IPS-NIHi11 (cell line): Measurements from ENCODE around the gene C15orf39.
"Not testable (repeated sequence)": the region's sequence is repeated elsewhere in the genome, so short reads cannot be mapped to it uniquely, and the experiment has no call there.

Experiments
- DNase-seq: peaks from one replicate; pipeline ENCODE4 v3.0.0; 2012; ENCODE audit warnings: mixed read lengths, low spot score

The C15orf39 gene

GRCh38 chr15:75201616-75202250 lies at the start of gene C15orf39:
Gene C15orf39 (plus strand): TSS chr15:75201882. CDS start chr15:75206049, 4,167 bp downstream.
- peak; percentile 89 for DNase-seq

DNA sequence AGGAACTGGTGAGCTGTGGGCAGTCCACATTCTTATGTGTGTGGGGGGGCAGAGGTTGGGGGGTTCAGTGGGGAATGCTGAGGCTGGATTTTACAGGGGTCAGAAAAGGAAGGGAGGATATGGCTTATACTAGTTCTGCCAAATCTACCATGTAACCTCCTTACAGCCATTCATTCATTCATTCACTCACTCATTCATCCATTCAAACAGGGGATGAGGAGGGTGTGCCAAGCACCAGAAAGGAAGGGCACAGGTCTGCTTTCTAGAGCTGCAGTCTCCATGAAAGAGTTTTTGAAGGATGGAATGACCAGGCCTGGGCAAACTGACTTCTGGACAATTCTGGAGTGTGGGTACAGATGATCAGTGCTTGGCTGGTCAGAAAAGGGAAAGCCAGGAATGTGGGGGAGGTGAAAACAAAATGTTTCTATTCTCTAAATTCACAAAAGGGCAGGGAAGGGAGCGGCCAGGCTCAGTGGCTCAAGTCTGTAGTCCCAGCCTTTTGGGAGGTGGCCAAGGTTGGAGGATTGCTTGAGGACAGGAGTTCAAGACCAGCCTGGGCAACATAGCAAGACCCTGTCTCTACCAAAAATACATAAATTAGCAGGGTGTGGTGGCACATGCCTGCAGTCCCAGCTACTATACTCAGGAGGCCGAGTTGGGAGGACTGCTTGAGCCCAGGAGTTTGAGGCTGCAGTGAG lies 49.2 kb upstream of the C15orf39 start:
- no peak for DNase-seq

DNA sequence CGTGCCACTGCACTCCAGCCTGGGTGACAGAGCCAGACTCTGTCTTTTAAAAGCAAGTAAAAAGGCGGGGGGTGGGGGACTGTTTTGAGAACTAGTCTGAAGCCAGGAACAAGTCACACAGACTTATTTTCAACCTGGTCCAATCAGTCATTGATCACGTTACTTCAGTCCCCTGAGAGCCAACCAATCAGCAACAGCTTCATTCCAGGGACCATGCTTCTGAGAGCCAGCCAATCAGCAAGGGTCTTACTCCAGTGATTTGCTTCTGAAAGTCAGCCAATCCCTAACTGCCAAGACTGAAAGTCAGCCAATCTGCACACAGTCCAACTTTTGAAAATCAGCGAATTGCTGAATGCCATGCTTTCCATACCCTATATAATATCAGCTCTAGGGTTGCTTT lies 48.6 kb upstream of the C15orf39 start:
- peak; percentile 61 for DNase-seq

DNA sequence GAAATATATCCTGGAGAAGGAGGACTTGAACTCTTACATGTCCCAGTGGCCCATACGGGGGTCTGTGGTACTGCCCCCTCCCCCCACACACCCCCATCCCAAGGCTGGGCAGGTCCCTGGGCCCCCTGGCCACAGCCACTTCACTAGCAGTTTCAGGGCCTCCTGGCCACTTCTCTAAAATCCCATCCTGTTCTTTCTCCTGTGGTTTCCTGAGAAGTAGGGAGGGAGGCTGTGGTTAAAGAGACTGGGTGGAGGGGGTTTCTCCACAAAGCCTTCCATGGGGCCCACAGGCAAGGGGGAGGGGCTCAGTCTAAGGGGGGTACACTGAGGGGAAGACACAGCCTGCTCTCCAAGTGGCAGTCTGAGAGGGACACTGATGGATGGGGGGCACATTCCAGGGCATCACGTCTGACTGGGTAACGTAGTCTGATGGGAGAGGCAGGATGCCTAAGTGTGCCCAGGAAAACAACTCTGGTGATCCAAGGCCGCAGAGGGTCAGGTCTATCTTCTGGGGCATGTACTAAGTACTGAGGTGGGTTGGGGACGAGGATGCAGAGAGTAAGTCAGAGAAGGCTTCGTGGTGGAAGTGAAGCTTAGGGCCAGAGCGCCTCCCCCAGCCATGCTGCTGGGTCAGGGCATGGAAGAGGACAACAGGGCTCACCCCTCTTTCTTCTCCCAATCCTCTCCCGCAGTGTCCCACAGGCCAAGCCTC lies 48.0 kb upstream of the C15orf39 start:
- no peak for DNase-seq

- DNase-seq = no peak
These were observed 47.1 kb upstream of the C15orf39 start for GRCh38 chr15:75154461-75155062.

DNA sequence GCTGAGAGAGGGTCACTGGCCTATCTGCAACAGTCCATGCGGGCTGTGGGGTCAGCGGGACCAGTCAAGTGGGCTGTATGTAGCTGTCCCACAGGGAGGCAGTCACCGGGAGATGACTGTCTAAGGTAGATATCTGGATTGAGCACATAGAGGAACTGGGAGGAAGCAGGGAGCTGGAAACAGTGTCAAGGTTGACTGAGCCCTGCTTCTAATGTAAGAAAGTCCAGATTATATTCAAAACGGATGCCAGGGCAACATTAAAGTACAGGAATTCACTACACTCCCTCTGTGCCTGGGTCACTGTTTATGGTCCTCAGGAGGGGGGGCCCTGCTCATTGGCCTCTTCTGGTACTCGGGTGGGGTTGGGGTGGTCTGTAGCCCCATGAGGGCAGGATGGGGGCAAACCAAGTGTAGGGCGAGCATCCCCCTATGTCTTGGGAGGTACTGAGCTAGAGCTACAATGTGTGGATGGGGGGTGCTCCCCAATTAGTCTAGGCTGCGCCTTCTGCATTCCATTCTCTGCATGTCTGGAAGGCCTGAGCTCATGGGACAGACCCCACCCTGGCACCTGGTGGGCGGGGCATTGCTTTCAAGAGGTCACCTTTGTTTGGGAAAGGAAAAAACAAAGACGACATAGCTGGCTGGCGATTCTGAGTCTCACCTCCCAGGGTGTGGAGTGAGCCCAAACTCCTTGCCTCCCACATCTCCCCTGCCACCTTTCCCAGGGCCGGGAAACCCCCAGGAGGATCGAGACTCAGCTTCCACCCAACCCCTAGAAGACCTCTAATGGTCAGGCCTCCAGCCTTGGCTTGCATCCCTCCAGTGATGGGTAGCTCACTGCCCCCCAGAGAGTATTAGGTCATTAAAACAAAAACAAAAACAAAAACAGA lies 45.1 kb upstream of the C15orf39 start:
- DNase-seq = peak; percentile 68

DNA sequence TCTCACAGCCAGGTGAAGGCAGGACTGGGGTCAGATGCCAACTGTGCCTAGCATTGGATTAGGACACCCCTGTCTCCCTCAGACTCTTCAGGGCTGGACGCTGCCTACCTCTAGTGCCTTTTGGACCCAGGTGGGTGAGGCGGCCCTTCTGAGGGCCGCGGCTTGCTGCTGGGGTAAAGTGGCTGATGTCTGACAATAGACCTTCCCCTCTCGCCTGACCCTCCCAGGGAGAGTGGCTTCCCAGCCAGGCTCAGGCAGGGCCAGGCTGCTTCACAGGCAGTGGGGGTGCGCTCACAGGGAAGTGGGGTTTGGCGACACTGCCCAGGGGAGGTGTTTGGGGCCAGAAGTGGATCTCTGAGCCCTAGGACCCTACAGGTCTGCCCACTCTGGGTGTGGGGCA lies 43.3 kb upstream of the C15orf39 start:
- DNase-seq = no peak

GRCh38 chr15:75159244-75159643 lies 42.4 kb upstream of the C15orf39 start:
- DNase-seq = no peak

DNA sequence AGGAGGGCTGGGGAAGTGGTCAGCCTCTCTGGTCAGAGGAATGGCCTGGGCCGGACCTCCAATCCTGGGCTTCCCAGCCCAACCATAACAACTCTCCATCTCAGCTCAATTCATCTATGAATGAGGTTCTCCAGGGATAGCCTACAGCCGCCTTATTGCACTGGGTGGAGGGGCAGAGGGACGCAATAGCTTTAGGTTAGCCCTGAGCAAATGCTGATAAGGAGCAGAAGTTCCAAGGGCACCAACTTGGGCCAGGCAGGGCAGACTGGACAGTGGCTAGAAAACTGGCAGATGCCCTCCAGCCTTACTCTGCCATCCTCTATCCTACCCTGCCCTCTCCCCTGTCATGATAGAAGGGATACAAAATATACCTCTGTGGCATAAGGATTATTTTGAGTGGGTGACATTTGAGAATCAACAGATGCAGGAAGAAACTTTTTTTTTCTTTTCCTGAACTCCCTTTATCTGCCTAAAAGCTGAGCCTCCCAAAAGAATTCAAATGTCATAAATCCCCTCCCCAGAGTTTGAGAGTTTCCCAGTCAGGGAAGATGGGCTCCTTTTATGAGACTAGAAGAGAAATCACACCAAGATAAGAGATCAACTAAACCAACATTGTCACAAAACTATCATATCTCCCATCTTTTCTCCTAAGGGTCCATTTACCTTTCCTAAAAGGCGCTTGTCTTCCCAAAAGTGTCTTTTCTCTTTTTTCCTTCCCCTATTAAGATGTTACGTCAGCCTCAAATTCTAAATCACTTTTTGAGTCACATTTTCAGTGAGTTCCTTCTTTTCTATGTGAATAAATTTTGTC lies 40.4 kb upstream of the C15orf39 start:
- DNase-seq = no peak

- DNase-seq = no peak
These were observed 39.7 kb upstream of the C15orf39 start for GRCh38 chr15:75161917-75162414.

GRCh38 chr15:75163150-75163564 lies 38.5 kb upstream of the C15orf39 start:
- no peak for DNase-seq

- DNase-seq = no peak
These were observed 36.9 kb upstream of the C15orf39 start for GRCh38 chr15:75164625-75165350.

- not testable (repeated sequence) for DNase-seq
These were observed 35.1 kb upstream of the C15orf39 start for GRCh38 chr15:75166489-75167063.

DNA sequence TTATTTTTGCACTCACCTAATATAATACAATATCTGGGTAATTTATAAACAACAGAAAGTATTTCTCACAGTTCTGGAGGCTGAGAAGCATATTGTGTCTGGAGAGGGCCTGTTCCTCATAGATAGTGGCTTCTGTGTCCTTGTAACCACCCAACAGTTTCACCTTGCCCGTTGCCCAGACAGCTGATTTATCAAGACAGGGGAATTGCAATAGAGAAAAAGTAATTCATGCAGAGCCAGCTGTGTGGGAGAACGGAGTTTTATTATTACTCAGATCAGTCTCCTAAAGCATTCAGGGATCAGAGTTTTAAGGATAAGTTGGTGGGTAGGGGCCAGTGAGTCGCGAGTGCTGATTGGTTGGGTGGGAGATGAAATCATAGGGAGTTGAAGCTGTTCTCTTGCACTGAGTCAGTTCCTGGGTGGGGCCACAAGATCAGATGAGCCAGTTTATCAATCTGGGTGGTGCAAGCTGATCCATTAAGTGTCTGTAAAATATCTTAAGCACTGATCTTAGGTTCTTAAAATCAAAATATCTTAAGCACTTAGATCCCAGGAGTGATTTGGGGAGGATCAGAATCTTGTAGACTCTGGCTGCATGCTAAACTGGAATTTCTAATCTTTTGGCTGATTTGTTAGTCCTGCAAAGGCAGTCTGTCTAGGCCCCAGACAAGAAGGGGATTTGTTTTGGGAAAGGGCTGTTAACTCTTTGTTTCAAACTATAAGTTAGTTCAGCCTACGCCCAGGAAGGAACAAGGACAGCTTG lies 33.9 kb upstream of the C15orf39 start:
- DNase-seq = no peak

DNA sequence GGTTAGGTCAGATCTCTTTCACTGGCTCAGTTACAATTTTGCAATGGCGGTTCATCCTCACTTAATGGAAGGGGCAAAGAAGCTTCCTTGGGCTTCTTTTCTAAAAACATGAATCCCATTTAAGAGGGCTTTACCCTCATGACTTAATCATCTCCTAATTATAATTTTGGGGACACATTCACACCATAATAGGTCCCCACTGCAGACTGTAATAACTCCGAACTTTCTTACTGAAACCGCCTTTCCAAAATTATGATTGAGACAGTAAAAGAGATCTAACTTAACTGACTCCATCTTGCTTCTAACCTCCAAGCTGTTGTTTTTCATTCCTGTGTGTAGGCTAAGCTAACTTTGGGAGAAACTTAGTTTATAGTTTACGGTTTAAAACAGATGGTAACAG lies 33.3 kb upstream of the C15orf39 start:
- DNase-seq = no peak

GRCh38 chr15:75170203-75170602 lies 31.5 kb upstream of the C15orf39 start:
- no peak for DNase-seq

- no peak for DNase-seq
These were observed 30.9 kb upstream of the C15orf39 start for GRCh38 chr15:75170711-75171341.

- no peak for DNase-seq
These were observed 30.3 kb upstream of the C15orf39 start for GRCh38 chr15:75171408-75171807.
